Ishikawa (cell line): Measurements from ENCODE around the gene MYH7.

Experiments used
- CEBPB ChIP-seq: IDR thresholded peaks from 2 replicates; pipeline ENCODE4 v1.6.1; 2012
- EGR1 ChIP-seq: IDR thresholded peaks from 2 replicates; pipeline ENCODE4 v1.6.1; 2012
- EP300 ChIP-seq: IDR thresholded peaks from 2 replicates; pipeline ENCODE4 v1.6.1; 2012; ENCODE audit warnings: borderline replicate concordance
- FOXM1 ChIP-seq: IDR thresholded peaks from 2 replicates; pipeline ENCODE4 v1.6.1; 2012; ENCODE audit warnings: low read depth, borderline replicate concordance
- MAX ChIP-seq: IDR thresholded peaks from 2 replicates; pipeline ENCODE4 v1.6.1; 2012
- RAD21 ChIP-seq: IDR thresholded peaks from 2 replicates; pipeline ENCODE4 v1.6.1; 2012; ENCODE audit warnings: low read depth
- REST ChIP-seq: IDR thresholded peaks from 2 replicates; pipeline ENCODE4 v1.6.1; 2012; ENCODE audit warnings: low read depth, mild to moderate bottlenecking
- TAF1 ChIP-seq: IDR thresholded peaks from 2 replicates; pipeline ENCODE4 v1.6.1; 2012; ENCODE audit warnings: low read depth, mild to moderate bottlenecking
- TCF12 ChIP-seq: IDR thresholded peaks from 2 replicates; pipeline ENCODE4 v1.6.1; 2012; ENCODE audit warnings: low read depth
- TEAD4 ChIP-seq: IDR thresholded peaks from 2 replicates; pipeline ENCODE4 v1.6.1; 2012
- USF1 ChIP-seq: IDR thresholded peaks from 2 replicates; pipeline ENCODE4 v1.6.1; 2012
- YY1 ChIP-seq: IDR thresholded peaks from 2 replicates; pipeline ENCODE4 v1.6.1; 2012; ENCODE audit warnings: low read depth
- ZBTB7A ChIP-seq: IDR thresholded peaks from 2 replicates; pipeline ENCODE4 v1.6.1; 2012; ENCODE audit warnings: low read depth

- TF ChIP-seq CEBPB: no peak
- no peak for TF ChIP-seq MAX
- no peak for TF ChIP-seq REST
- TF ChIP-seq FOXM1: no peak
- no peak for TF ChIP-seq TCF12
- TF ChIP-seq TAF1: no peak
- no peak for TF ChIP-seq TEAD4
- TF ChIP-seq YY1: no peak
- no peak for TF ChIP-seq RAD21
- no peak for TF ChIP-seq ZBTB7A
- TF ChIP-seq EP300: no peak
- TF ChIP-seq USF1: no peak
- TF ChIP-seq EGR1: no peak
These were observed 25.5 kb upstream of the MYH7 start for GRCh38 chr14:23460960-23461359.
